Keratinocyte (primary cell): Measurements from ENCODE around the gene ROR1. TPM values are rescaled to one million over a fixed set of nuclear protein-coding genes. Genes with fewer than 3 reads are reported as not detected.
"Not testable (repeated sequence)": the region's sequence is repeated elsewhere in the genome, so short reads cannot be mapped to it uniquely, and the experiment has no call there.

Source experiments
- DNase-seq: peaks from one replicate; pipeline ENCODE4 v3.0.0-alpha.2; 2011; ENCODE audit warnings: low read depth, missing footprints, low spot score
- FAIRE-seq: peaks from 2 replicates; lab custom pipeline; 2011; peaks lifted over from hg19 to GRCh38; lab: Jason Lieb, UNC
- H2AFZ ChIP-seq: 2 replicates; pipeline ENCODE4 v1.6.0; 2012; ENCODE audit warnings: low read length, control low read depth, inconsistent platforms; ENCODE audit not compliant: control insufficient read depth
- H3K27ac ChIP-seq: 2 replicates; pipeline ENCODE4 v1.5.1; 2011; ENCODE audit warnings: low read length; ENCODE audit not compliant: control insufficient read depth, insufficient read depth
- H3K27me3 ChIP-seq: 3 replicates; pipeline ENCODE4 v1.6.0; 2011; ENCODE audit warnings: low read length; ENCODE audit not compliant: control insufficient read depth, insufficient read depth; ENCODE audit errors: extremely low read depth
- H3K36me3 ChIP-seq, 2 experiments: 2 replicates in 1 of 2; 3 replicates in 1 of 2; pipeline ENCODE4 v1.5.1; 2011; ENCODE audit warnings: low read length in 2 of 2, mild to moderate bottlenecking in 1 of 2; ENCODE audit not compliant: control insufficient read depth in 2 of 2, insufficient read depth in 2 of 2; ENCODE audit errors: extremely low read depth in 1 of 2
- H3K4me1 ChIP-seq: 3 replicates; pipeline ENCODE4 v1.5.1; 2011; ENCODE audit warnings: low read length; ENCODE audit not compliant: control insufficient read depth, insufficient read depth; ENCODE audit errors: extremely low read depth
- H3K4me2 ChIP-seq: 3 replicates; pipeline ENCODE4 v1.6.0; 2011; ENCODE audit warnings: low read depth, low read length; ENCODE audit not compliant: control insufficient read depth, insufficient read depth; ENCODE audit errors: extremely low read depth
- H3K4me3 ChIP-seq, 3 experiments: fragments of 200-600 bp in 1 of 3; sonication (generic) in 1 of 3; 2 replicates in 2 of 3; 3 replicates in 1 of 3; pipeline ENCODE4 v1.5.1; 2011 to 2016; ENCODE audit warnings: low read length in 3 of 3, mild to moderate bottlenecking in 3 of 3, control low read depth in 2 of 3, inconsistent platforms in 1 of 3, low read depth in 1 of 3, mixed read lengths in 1 of 3, mixed run types in 1 of 3, moderate library complexity in 1 of 3; ENCODE audit not compliant: control insufficient read depth in 2 of 3, insufficient read depth in 2 of 3; ENCODE audit errors: extremely low read depth in 1 of 3
- H3K79me2 ChIP-seq: 2 replicates; pipeline ENCODE4 v1.6.0; 2012; ENCODE audit warnings: low read length; ENCODE audit not compliant: control insufficient read depth, insufficient read depth
- H3K9ac ChIP-seq: 3 replicates; pipeline ENCODE4 v1.6.0; 2011; ENCODE audit warnings: low read length; ENCODE audit not compliant: control insufficient read depth, insufficient read depth; ENCODE audit errors: extremely low read depth
- H3K9me1 ChIP-seq: 3 replicates; pipeline ENCODE4 v1.6.0; 2011; ENCODE audit warnings: low read length; ENCODE audit not compliant: control insufficient read depth, insufficient read depth; ENCODE audit errors: extremely low read depth
- H3K9me3 ChIP-seq: 2 replicates; pipeline ENCODE4 v1.5.1; 2012; ENCODE audit warnings: low read depth, low read length; ENCODE audit not compliant: control insufficient read depth
- H4K20me1 ChIP-seq: 3 replicates; pipeline ENCODE4 v1.6.0; 2011; ENCODE audit warnings: low read length; ENCODE audit not compliant: control insufficient read depth, insufficient read depth; ENCODE audit errors: extremely low read depth
- CTCF ChIP-seq, 3 experiments: IDR thresholded peaks in 1 of 3; conservative IDR thresholded peaks in 1 of 3; optimal IDR thresholded peaks in 1 of 3; 2 replicates in 2 of 3; 3 replicates in 1 of 3; pipeline versions ENCODE3 to v1.5.1; 2011; ENCODE audit warnings: low read length in 3 of 3, mild to moderate bottlenecking in 3 of 3, moderate library complexity in 2 of 3, control low read depth in 1 of 3, inconsistent platforms in 1 of 3; ENCODE audit not compliant: insufficient read depth in 2 of 3; ENCODE audit errors: extremely low read depth in 1 of 3
- EZH2 ChIP-seq: IDR thresholded peaks from one replicate; pipeline ENCODE4 v1.6.1; 2012; ENCODE audit warnings: inconsistent platforms, mild to moderate bottlenecking, low read length, moderate library complexity
- dilution Hi-C: fragments of 300-500 bp; cut with MboI; formaldehyde crosslinking; loops from one replicate; pipeline ENCODE4 v1.7.0; 2020; ENCODE audit warnings: low sequenced_read_pairs; ENCODE audit not compliant: extremely low pct_ligation_motif_present
- polyA plus RNA-seq, 5 experiments: library from polyadenylated mRNA; depleted of rRNA in 3 of 5; stranded (reverse) in 3 of 5; stranded (forward) in 1 of 5; unstranded in 1 of 5; fragments of >200 nt; gene quantifications; 1 replicate in 1 of 5; 2 replicates in 3 of 5; 3 replicates in 1 of 5; pipeline versions ENCODE4 v1.2.1 to v1.2.3, GENCODE V29; 2011 to 2012; ENCODE audit warnings: missing spikeins in 2 of 5, low read depth in 1 of 5, low replicate concordance in 1 of 5

ROR1 gene
- polyA plus RNA-seq, 1 donor (not counting 4 experiments of a cell fraction or from before 2014, with no cell fraction given) = 9.2 TPM

- H3K36me3 ChIP-seq = no peaks in the 10 kb centered on the region
- peaks cover 16% of the 10 kb centered on the region for H3K4me1 ChIP-seq
- H4K20me1 ChIP-seq = no peaks in the 10 kb centered on the region
- H3K9me3 ChIP-seq = no peaks in the 10 kb centered on the region
- dilution Hi-C loops = no loop called here
- TF ChIP-seq CTCF (optimal IDR thresholded peaks at IDR 0.05 in 1 of 3, IDR thresholded peaks at IDR 0.05 in 1 of 3, conservative IDR thresholded peaks at IDR 0.05 in 1 of 3; ENCODE audit: extremely low read depth in 1 of 3, insufficient read depth in 2 of 3, low read length in 3 of 3) = no peak
- no peak for TF ChIP-seq EZH2
- H3K27ac ChIP-seq = no peak overlapping the region
- no peaks in the 10 kb centered on the region for H3K79me2 ChIP-seq
- no peak overlapping the region for H3K4me2 ChIP-seq
- no peak overlapping the region for H3K4me3 ChIP-seq
- no peaks in the 10 kb centered on the region for H3K27me3 ChIP-seq
- FAIRE-seq = no peak
- H3K9ac ChIP-seq = no peak overlapping the region
- DNase-seq = no peak
- no peaks in the 10 kb centered on the region for H3K9me1 ChIP-seq
- H2AFZ ChIP-seq = no peak overlapping the region
These were observed 50.6 kb downstream of the ROR1 start for GRCh38 chr1:63824451-63824850.

- Histone ChIP-seq H3K4me3 (no peak overlapping the region), H3K27ac (no peak overlapping the region), H3K4me2 (no peak overlapping the region), H3K36me3 (no peaks in the 10 kb centered on the region), H3K9me3 (no peaks in the 10 kb centered on the region), H3K9me1 (no peaks in the 10 kb centered on the region), H3K4me1 (peaks cover 16% of the 10 kb centered on the region), H3K27me3 (no peaks in the 10 kb centered on the region), H3K79me2 (no peaks in the 10 kb centered on the region), H4K20me1 (no peaks in the 10 kb centered on the region), H3K9ac (no peak overlapping the region), H2AFZ (no peak overlapping the region)
- dilution Hi-C loops = no loop called here
- FAIRE-seq (no peak), DNase-seq (no peak)
- TF ChIP-seq CTCF (optimal IDR thresholded peaks at IDR 0.05 in 1 of 3, IDR thresholded peaks at IDR 0.05 in 1 of 3, conservative IDR thresholded peaks at IDR 0.05 in 1 of 3; ENCODE audit: extremely low read depth in 1 of 3, insufficient read depth in 2 of 3, low read length in 3 of 3) (no peak), EZH2 (no peak)
These were observed 51.3 kb downstream of the ROR1 start for GRCh38 chr1:63825111-63825510.

- dilution Hi-C loops, FAIRE-seq, H3K9me1 ChIP-seq, H3K4me2 ChIP-seq, H3K27ac ChIP-seq, DNase-seq, H3K36me3 ChIP-seq, H4K20me1 ChIP-seq, H3K4me3 ChIP-seq, H3K9ac ChIP-seq, H3K9me3 ChIP-seq, H2AFZ ChIP-seq, H3K27me3 ChIP-seq, H3K79me2 ChIP-seq: not testable (repeated sequence)
- H3K4me1 ChIP-seq = peaks cover 16% of the 10 kb centered on the region
These were observed 52.5 kb downstream of the ROR1 start for GRCh38 chr1:63826246-63826861.
